GM18951 (cell line): ENCODE results near the gene LPIN2.
"Not testable (repeated sequence)": the region's sequence is repeated elsewhere in the genome, so short reads cannot be mapped to it uniquely, and the experiment has no call there.

Experiments used
- POLR2A ChIP-seq: IDR thresholded peaks from 4 replicates; pipeline ENCODE4 v1.6.1; 2011; ENCODE audit warnings: mild to moderate bottlenecking; ENCODE audit not compliant: insufficient read length, insufficient read depth; ENCODE audit errors: extremely low read depth
- in situ Hi-C: fragments of 300-500 bp; cut with MboI; formaldehyde crosslinking; loops from one replicate; pipeline ENCODE4 v1.12.0; 2022; ENCODE audit warnings: low sequenced_read_pairs, mixed read lengths, inconsistent platforms; ENCODE audit not compliant: unreplicated experiment

The LPIN2 gene

GRCh38 chr18:3054214-3054613, 41.3 kb upstream of the LPIN2 start:
- in situ Hi-C loops: no loop called here
- no peak for TF ChIP-seq POLR2A

GRCh38 chr18:3053081-3053480, 40.1 kb upstream of the LPIN2 start:
- no peak for TF ChIP-seq POLR2A
- in situ Hi-C loops: no loop called here

DNA sequence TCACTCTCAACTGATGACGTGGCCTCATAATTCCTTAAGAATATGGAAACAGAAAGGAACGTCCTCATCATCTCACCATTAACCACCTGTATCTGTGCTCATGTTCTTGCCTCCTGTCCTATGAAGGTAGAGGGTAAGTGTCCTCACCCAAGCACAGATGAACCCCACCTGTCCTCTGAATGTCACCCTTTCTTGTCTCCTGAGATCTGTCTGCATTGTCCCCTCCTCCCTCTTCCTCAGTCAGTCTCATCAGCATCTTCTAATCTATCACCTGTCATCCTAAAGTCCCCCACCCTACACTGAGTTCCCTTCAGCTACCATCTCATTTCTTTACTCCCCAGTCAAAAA, 39.4 kb upstream of the LPIN2 start:
- no peak for TF ChIP-seq POLR2A
- in situ Hi-C loops: no loop called here

DNA sequence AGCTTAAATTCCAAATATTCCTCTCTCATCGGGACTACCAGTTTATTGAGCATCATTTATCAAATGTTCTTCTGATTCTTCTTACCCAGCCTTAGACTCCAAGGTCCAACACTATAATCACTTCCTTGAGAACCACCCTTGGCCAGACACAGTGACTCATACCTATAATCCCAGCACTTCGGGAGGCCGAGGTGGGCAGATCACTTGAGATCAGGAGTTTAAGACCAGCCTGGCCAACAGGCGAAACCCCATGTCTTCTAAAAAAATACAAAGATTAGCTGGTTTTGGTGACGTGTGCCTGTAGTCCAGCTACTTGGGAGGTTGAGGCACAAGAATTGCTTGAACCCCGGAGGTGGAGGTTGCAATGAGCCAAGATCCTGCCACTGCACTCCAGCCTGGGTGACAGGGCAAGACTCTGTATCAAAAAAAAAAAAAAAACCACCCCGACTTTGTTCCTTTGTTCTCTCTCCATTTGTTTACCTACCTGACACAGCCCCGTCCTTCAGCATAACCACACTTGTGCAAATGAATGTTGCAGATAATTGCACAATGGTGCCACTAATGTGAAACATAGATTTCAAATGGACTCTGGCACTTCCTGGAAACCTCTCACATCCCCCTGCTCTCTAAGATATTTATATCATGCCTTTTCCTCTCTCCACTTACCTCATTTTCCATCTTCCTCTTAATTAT, 38.9 kb upstream of the LPIN2 start:
- in situ Hi-C loops: no loop called here
- TF ChIP-seq POLR2A: no peak

GRCh38 chr18:3049897-3050454, 37.0 kb upstream of the LPIN2 start:
- in situ Hi-C loops: not testable (repeated sequence)

- TF ChIP-seq POLR2A: no peak
These were observed 35.9 kb upstream of the LPIN2 start for GRCh38 chr18:3048820-3049349.

DNA sequence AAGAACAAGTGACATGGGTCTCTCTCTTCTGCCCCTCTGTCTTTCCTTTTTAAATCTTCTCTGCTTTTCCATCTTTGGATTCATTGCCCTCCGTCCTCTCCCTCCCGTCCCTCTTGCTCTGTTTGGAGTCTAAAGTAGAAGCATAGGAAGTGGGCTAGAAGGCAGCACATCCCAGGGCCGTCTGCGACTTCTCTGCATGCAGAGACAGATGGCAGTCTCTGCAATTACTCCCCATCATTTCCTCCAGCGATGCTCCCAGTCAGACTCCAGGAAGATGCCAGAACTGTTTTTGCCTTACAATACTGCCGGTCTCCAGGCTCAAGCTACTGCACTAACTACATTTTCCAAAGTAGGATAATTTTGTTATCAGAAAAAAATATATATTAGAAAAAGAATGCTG, 35.2 kb upstream of the LPIN2 start:
- in situ Hi-C loops: no loop called here
- no peak for TF ChIP-seq POLR2A

More at GRCh38 chr18:3048820-3049349, 35.9 kb upstream of the LPIN2 start:
- in situ Hi-C loops: no loop called here

DNA sequence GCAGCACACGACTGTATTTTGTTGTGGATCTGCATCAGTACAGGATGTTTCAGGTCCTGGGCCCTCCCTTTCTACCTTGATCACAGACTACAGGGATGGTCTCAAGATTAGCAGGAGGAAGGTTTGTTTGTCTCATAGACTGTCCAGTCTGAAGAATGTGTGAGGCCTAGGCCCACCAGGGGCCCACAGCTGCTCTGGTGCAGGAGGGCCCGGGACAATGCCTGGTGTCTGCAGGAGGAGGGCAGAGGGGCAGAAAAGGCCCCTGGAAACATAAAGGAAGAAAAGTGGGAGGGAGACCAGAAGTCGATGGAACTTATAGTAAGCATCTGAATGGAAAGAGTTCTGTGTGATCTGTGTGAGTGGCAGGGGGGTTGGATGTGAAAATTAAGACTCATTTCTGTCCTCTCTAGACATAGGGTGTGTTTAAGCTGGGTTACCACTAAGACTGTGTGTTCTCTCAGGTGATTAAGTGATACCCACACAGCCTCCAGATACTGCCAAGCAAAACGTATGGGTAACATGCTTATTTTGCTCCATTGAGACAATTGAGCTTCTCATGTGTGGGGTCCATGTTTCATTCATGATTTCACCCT, 33.4 kb upstream of the LPIN2 start:
- TF ChIP-seq POLR2A: no peak

DNA sequence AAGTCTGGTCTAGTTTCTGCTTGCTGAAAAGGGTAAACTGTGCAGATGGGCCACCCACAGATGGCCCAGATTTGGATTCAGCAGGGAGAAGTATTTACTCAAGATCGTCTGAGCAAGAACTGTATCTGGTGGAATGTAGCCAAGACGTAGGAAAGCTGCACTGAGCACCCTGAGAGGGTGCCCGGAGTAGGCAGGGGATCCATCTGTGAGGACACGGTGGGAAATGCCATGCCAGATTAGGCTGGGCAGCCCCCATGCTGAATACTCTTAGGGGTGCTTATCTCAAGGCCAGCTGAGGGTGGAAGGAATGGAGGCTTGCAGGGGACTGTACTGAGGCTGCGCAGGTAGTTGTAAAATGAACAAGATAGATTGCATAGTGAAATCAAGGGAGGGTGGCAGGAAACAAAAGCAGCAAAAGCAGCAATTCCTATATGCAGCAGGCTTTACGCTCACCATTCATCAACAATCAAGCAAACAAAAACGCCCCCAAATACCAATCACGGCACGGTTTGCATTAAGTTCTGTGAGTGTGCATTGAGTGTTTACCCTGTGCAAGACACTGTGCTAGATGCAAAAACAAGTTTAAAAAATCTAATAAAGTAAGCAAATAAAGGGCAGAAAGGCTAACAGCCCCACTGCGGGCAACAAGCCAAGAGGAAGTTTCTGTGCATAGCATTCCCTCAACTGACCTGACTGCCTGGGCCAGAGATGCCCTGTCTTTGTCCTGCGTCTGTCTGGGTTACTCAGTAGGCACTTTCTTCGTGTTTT, 32.2 kb upstream of the LPIN2 start:
- TF ChIP-seq POLR2A: no peak
- in situ Hi-C loops: no loop called here

More for the DNA sequence above, 33.4 kb upstream of the LPIN2 start:
- in situ Hi-C loops: no loop called here

- in situ Hi-C loops: no loop called here
These were observed 29.4 kb upstream of the LPIN2 start for GRCh38 chr18:3042379-3042778.

DNA sequence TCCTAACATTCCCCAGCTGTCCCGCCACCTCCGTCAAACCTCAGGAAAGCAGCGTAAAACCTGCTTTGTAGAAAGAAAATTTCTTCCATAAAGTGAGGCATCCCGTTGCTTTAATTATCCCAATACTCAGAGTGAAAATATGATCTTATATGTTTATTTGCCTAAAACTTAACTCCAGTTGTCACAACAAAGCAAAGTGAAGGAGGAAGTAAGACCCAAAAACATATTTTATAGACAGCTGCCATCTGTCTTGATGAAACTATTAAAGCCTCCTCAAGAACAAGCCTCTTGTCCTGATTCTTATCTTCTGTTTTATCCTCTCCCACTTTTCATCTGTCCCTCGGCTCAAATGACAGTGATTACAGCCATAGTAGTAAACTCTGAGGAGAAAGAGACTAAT, 28.9 kb upstream of the LPIN2 start:
- no peak for TF ChIP-seq POLR2A

More at GRCh38 chr18:3042379-3042778, 29.4 kb upstream of the LPIN2 start:
- no peak for TF ChIP-seq POLR2A

GRCh38 chr18:3040881-3041280, 27.9 kb upstream of the LPIN2 start:
- no peak for TF ChIP-seq POLR2A
- in situ Hi-C loops: no loop called here

More for the DNA sequence above, 28.9 kb upstream of the LPIN2 start:
- in situ Hi-C loops: no loop called here

DNA sequence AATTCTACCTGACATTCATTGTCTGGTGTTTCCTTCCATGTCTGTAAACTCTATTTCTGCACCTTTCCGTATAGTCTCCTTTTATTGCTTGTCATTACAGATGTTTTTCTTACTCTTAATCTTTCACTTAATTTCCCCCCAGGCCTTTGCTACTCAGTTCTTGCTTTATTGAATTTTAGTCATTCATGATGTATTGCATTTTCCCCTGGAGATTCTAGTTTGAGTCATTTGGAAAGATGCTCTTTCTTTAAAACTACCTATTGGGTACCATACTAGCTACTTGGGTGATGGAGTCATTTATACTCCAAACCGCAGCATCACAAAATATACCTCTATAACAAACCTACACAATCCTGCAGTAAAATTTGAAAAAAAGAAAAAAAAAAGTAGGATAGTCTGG, 27.2 kb upstream of the LPIN2 start:
- in situ Hi-C loops: no loop called here
- no peak for TF ChIP-seq POLR2A
